Tibial nerve (tissue), 4 donors: ENCODE data around the gene CXorf49. TPM values are rescaled to one million over a fixed set of nuclear protein-coding genes. Genes with fewer than 3 reads are reported as not detected.
"Not testable (repeated sequence)": the region's sequence is repeated elsewhere in the genome, so short reads cannot be mapped to it uniquely, and the experiment has no call there.

ENCODE experiments used
- DNase-seq, 2 donors: peaks; one replicate each; pipeline ENCODE4 v3.0.0-alpha.2; 2019; ENCODE audit warnings: low spot score in 2 of 2
- H3K27ac ChIP-seq, 4 donors: fragments of 200-600 bp; sonication (generic) in 3 of 4; one replicate each; pipeline ENCODE4 v1.5.1; 2017 to 2019; ENCODE audit warnings: mild to moderate bottlenecking in 1 of 4
- H3K27me3 ChIP-seq, 2 donors: fragments of 200-600 bp; sonication (generic) in 1 of 2; one replicate each; pipeline versions ENCODE4 v1.5.1 to v1.6.0; 2017 to 2019
- H3K36me3 ChIP-seq, 3 donors: fragments of 200-600 bp; sonication (generic); one replicate each; pipeline ENCODE4 v1.5.1; 2018 to 2019
- H3K4me1 ChIP-seq, 4 donors: fragments of 200-600 bp; sonication (generic) in 3 of 4; one replicate each; pipeline ENCODE4 v1.5.1; 2017 to 2019
- H3K4me3 ChIP-seq, 4 donors: fragments of 200-600 bp; sonication (generic) in 3 of 4; one replicate each; pipeline ENCODE4 v1.5.1; 2017 to 2019; ENCODE audit warnings: mild to moderate bottlenecking in 1 of 4, moderate library complexity in 1 of 4
- H3K9me3 ChIP-seq, 4 donors: fragments of 200-600 bp; sonication (generic) in 3 of 4; one replicate each; pipeline ENCODE4 v1.5.1; 2017 to 2019
- CTCF ChIP-seq, 5 experiments: fragments of 200-600 bp in 3 of 5; fragments of 450-650 bp in 2 of 5; sonication (generic) in 3 of 5; IDR thresholded peaks; one replicate each; pipeline ENCODE4 v1.5.1; 2016 to 2019; ENCODE audit warnings: antibody characterized with exemption in 5 of 5, mild to moderate bottlenecking in 3 of 5, moderate library complexity in 2 of 5
- EP300 ChIP-seq, 2 donors: sonication (generic); formaldehyde crosslinking; IDR thresholded peaks; one replicate each; pipeline ENCODE4 v1.6.1; 2017; ENCODE audit warnings: antibody characterized with exemption in 2 of 2, mild to moderate bottlenecking in 1 of 2
- POLR2A ChIP-seq, 2 donors: fragments of 450-650 bp; IDR thresholded peaks; one replicate each; pipeline ENCODE4 v1.6.1; 2017; ENCODE audit warnings: antibody characterized with exemption in 2 of 2, mild to moderate bottlenecking in 2 of 2, moderate library complexity in 2 of 2
- WGBS, 2 donors: methylation state at CpG; one replicate each; pipeline ENCODE4 v1.1.5; 2018; 5-methylcytosine and 5-hydroxymethylcytosine counted together
- total RNA-seq, 4 donors: library from RNA; depleted of rRNA; stranded (reverse); fragments of >200 nt; gene quantifications; one replicate each; pipeline ENCODE4 v1.1.0, GENCODE V29; 2016

The CXorf49 gene
- total RNA-seq, 4 donors from 2014 or later, result not detected

GRCh38 chrX:71671043-71671780 is 46.9 kb downstream of the CXorf49 start:
- no peaks in the 10 kb centered on the region for H3K9me3 ChIP-seq
- TF ChIP-seq CTCF (IDR thresholded peaks at IDR 0.05) (no peak), EP300 (IDR thresholded peaks at IDR 0.05) (no peak), POLR2A (IDR thresholded peaks at IDR 0.05) (no peak)
- H3K4me3 ChIP-seq, result no peak overlapping the region
- 68% methylated on average over 12 of the region's 12 CpGs; no CpG with 5 or more reads in 1 of the 2 donors for WGBS, 2 donors
- no peaks in the 10 kb centered on the region for H3K27me3 ChIP-seq
- DNase-seq, result no peak
- no peak overlapping the region for H3K27ac ChIP-seq
- no peaks in the 10 kb centered on the region for H3K4me1 ChIP-seq
- H3K36me3 ChIP-seq, result no peaks in the 10 kb centered on the region

- not testable (repeated sequence) for DNase-seq, H3K9me3 ChIP-seq, H3K4me3 ChIP-seq, H3K27me3 ChIP-seq, H3K27ac ChIP-seq, H3K36me3 ChIP-seq, H3K4me1 ChIP-seq
- peak in 1 of 5 experiments; percentile 45 for TF ChIP-seq CTCF (IDR thresholded peaks at IDR 0.05)
- 14 to 46% methylated on average over 3 to 10 of the region's 10 CpGs for WGBS, 2 donors
Measured at GRCh38 chrX:71669947-71670346, 48.1 kb downstream of the CXorf49 start.

- WGBS, 2 donors, result 30 to 59% methylated on average over 6 to 13 of the region's 13 CpGs
Measured at GRCh38 chrX:71669492-71669891, 48.6 kb downstream of the CXorf49 start.

GRCh38 chrX:71668248-71668595 is 49.9 kb downstream of the CXorf49 start:
- whole genome bisulfite sequencing, 2 donors, result 91% methylated on average over 16 of the region's 16 CpGs; no CpG with 5 or more reads in 1 of the 2 donors
- H3K27ac ChIP-seq, result no peak overlapping the region

More at GRCh38 chrX:71669492-71669891, 48.6 kb downstream of the CXorf49 start:
- H3K27me3 ChIP-seq, result no peaks in the 10 kb centered on the region
- H3K9me3 ChIP-seq, result no peaks in the 10 kb centered on the region
- H3K4me3 ChIP-seq, result no peak overlapping the region
- TF ChIP-seq EP300 (IDR thresholded peaks at IDR 0.05) (no peak), CTCF (IDR thresholded peaks at IDR 0.05) (no peak), POLR2A (IDR thresholded peaks at IDR 0.05) (no peak)
- no peak overlapping the region for H3K27ac ChIP-seq
- H3K36me3 ChIP-seq, result no peaks in the 10 kb centered on the region
- DNase-seq, result no peak
- no peaks in the 10 kb centered on the region for H3K4me1 ChIP-seq

More at GRCh38 chrX:71668248-71668595, 49.9 kb downstream of the CXorf49 start:
- no peaks in the 10 kb centered on the region for H3K9me3 ChIP-seq
- DNase-seq, result no peak
- H3K27me3 ChIP-seq, result no peaks in the 10 kb centered on the region
- H3K4me3 ChIP-seq, result no peak overlapping the region
- no peaks in the 10 kb centered on the region for H3K4me1 ChIP-seq
- H3K36me3 ChIP-seq, result no peaks in the 10 kb centered on the region
- TF ChIP-seq CTCF (IDR thresholded peaks at IDR 0.05) (no peak), EP300 (IDR thresholded peaks at IDR 0.05) (no peak), POLR2A (IDR thresholded peaks at IDR 0.05) (no peak)
